Esophagus muscularis mucosa (tissue), 3 donors: ENCODE data around the gene DMRT1.

Experiments used
- POLR2A ChIP-seq: fragments of 450-650 bp; IDR thresholded peaks from one replicate; pipeline ENCODE4 v1.6.1; 2017; ENCODE audit warnings: antibody characterized with exemption, moderate library complexity, mild to moderate bottlenecking, low read depth
- TF ChIP-seq, protein P1 (sequence below), 3 experiments: fragments of 200-600 bp in 2 of 3; fragments of 450-650 bp in 1 of 3; sonication (generic) in 2 of 3; IDR thresholded peaks; one replicate each; pipeline ENCODE4 v1.5.1; 2017 to 2019; ENCODE audit warnings: antibody characterized with exemption in 3 of 3, mild to moderate bottlenecking in 2 of 3, moderate library complexity in 1 of 3

DNA sequence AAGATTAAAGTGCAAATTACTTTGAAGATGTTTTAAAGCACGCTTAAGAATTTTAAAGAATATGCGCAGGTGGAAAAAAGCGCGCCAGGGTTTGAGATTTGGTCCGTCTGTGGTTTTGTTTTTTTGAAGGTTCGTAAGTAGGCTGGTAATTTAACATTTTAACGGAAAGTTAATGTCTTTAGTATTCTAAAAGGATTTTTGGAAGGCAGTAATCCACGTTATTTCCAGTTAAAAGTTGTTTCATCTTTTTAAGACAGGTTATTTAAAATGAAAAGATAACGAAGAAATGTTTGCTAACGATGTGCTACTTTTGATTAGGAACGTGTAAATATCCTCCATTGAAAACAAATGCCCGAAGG lies 1.9 kb downstream of the DMRT1 start:
- TF ChIP-seq, protein P1, sequence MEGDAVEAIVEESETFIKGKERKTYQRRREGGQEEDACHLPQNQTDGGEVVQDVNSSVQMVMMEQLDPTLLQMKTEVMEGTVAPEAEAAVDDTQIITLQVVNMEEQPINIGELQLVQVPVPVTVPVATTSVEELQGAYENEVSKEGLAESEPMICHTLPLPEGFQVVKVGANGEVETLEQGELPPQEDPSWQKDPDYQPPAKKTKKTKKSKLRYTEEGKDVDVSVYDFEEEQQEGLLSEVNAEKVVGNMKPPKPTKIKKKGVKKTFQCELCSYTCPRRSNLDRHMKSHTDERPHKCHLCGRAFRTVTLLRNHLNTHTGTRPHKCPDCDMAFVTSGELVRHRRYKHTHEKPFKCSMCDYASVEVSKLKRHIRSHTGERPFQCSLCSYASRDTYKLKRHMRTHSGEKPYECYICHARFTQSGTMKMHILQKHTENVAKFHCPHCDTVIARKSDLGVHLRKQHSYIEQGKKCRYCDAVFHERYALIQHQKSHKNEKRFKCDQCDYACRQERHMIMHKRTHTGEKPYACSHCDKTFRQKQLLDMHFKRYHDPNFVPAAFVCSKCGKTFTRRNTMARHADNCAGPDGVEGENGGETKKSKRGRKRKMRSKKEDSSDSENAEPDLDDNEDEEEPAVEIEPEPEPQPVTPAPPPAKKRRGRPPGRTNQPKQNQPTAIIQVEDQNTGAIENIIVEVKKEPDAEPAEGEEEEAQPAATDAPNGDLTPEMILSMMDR (IDR thresholded peaks at IDR 0.05), result no peak
- TF ChIP-seq POLR2A, result no peak
